Measurements from ENCODE around the gene PPP4R2. TPM values are rescaled to one million over a fixed set of nuclear protein-coding genes. Genes with fewer than 3 reads are reported as not detected.
A peak's percentile ranks its signal among the peaks of the same experiment; 100 is the strongest.
"Not testable (repeated sequence)": the region's sequence is repeated elsewhere in the genome, so short reads cannot be mapped to it uniquely, and the experiment has no call there.

PPP4R2 gene
- total and polyA plus RNA-seq, 7 donors = 15.1 to 94.1 (median 51.2) TPM

- intact Hi-C loops (cut with DNase I) = loop anchor here in 1 of 2 donors (5.0 kb wide), 1 partner anchor 123 kb away; no protein-coding TSS in a partner anchor
- DNase-seq (no peak), ATAC-seq (no peak)
- no peak for TF ChIP-seq CTCF (IDR thresholded peaks at IDR 0.05)
- Histone ChIP-seq H3K9me3 (no peaks in the 10 kb centered on the region), H3K4me3 (no peak overlapping the region), H3K4me1 (peaks cover 11% of the 10 kb centered on the region), H3K36me3 (ENCODE audit: insufficient read depth in 1 of 2, low read depth in 1 of 2) (peaks cover 0 to 53% of the 10 kb centered on the region in 2 donors), H3K27me3 (ENCODE audit: insufficient read depth in 3 of 3, low read length in 2 of 3) (no peaks in the 10 kb centered on the region), H3K27ac (no peak overlapping the region)
- 88 to 91% (median 90%) methylated on average over 1 of the region's 1 CpG for WGBS, 3 donors
Observed at GRCh38 chr3:73060302-73060723, 63.7 kb downstream of the PPP4R2 start.

DNA sequence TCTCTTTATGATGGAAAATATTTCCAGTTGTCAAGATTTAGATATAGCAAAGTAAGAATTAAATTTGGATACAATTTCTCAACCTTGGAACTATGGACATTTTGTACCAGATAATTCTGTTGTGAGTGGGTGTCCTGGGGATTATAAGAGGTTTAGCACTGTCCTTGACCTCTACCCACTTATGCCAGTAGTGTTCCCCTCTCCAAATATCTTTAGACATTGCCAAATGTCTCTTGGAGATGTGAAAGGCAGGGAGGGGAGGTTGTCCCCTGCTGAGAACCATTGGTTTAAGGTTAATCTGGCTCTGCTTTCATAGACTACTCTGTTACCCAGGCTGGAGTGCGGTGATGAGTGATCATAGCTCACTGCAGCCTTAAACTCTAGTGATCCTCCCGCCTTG is 64.8 kb downstream of the PPP4R2 start, which contains the start of gene EBLN2:
TSS of gene EBLN2 (plus strand) at position 244 of the 400 bp plus-strand sequence. CDS start 423 bp downstream, outside the sequence.
- intact Hi-C loops (cut with DNase I) = loop anchor here in 1 of 2 donors (5.0 kb wide), 1 partner anchor 124 kb away; no protein-coding TSS in a partner anchor
- Histone ChIP-seq H3K4me3 (no peak within 1 kb of the TSS), H3K4me1 (peaks cover 5% of the 10 kb centered on the region), H3K36me3 (ENCODE audit: insufficient read depth in 1 of 2, low read depth in 1 of 2) (peaks cover 0 to 64% of the 10 kb centered on the region in 2 donors), H3K27ac (no peak within 1 kb of the TSS), H3K27me3 (ENCODE audit: insufficient read depth in 3 of 3, low read length in 2 of 3) (no peaks in the 10 kb centered on the region), H3K9me3 (no peaks in the 10 kb centered on the region)
- DNase-seq (no peak), ATAC-seq (peak in 2 of 4 donors; percentile 39 to 53)
- WGBS, 3 donors = 87 to 96% (median 88%) methylated on average over 2 of the region's 2 CpGs
- no peak for TF ChIP-seq CTCF (IDR thresholded peaks at IDR 0.05)

GRCh38 chr3:73066243-73066642 is 69.6 kb downstream of the PPP4R2 start:
- peaks cover 0 to 62% of the 10 kb centered on the region in 2 donors for H3K36me3 ChIP-seq (ENCODE audit: insufficient read depth in 1 of 2, low read depth in 1 of 2)
- ATAC-seq; intact Hi-C loops (cut with DNase I); DNase-seq; H3K27me3 ChIP-seq (ENCODE audit: insufficient read depth in 3 of 3, low read length in 2 of 3); H3K4me3 ChIP-seq; H3K27ac ChIP-seq; H3K9me3 ChIP-seq: not testable (repeated sequence)
- H3K4me1 ChIP-seq = peaks cover 13% of the 10 kb centered on the region

DNA sequence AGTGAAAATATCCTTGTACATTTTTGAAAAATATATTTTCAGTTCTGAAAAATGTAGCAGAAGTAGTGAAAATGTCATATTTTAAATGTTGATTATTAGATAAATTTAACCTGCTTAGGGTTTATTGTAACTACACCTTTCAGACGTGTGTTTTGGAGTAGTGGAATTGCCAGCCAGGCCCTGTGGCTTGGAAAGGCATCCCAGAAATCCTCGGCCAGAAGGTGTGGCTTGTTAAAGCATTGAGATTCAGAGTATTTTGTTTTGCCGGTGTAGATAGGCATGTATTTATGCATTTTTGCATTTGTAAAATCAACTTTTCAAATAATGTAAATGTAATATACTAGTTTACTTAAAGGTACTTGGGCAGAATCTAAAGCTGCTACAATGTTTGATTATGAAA is 71.8 kb downstream of the PPP4R2 start:
- WGBS, 3 donors = 29 to 65% (median 47%) methylated on average over 3 of the region's 3 CpGs
- H3K27me3 ChIP-seq (ENCODE audit: insufficient read depth in 3 of 3, low read length in 2 of 3) = no peaks in the 10 kb centered on the region
- H3K27ac ChIP-seq = no peak overlapping the region
- no peak for ATAC-seq
- no peak for TF ChIP-seq CTCF (IDR thresholded peaks at IDR 0.05)
- H3K4me3 ChIP-seq = no peak overlapping the region
- intact Hi-C loops (cut with DNase I) = no loop called here
- no peak for DNase-seq
- peaks cover 0 to 40% of the 10 kb centered on the region in 2 donors for H3K36me3 ChIP-seq (ENCODE audit: insufficient read depth in 1 of 2, low read depth in 1 of 2)
- no peaks in the 10 kb centered on the region for H3K9me3 ChIP-seq
- peaks cover 16% of the 10 kb centered on the region for H3K4me1 ChIP-seq

DNA sequence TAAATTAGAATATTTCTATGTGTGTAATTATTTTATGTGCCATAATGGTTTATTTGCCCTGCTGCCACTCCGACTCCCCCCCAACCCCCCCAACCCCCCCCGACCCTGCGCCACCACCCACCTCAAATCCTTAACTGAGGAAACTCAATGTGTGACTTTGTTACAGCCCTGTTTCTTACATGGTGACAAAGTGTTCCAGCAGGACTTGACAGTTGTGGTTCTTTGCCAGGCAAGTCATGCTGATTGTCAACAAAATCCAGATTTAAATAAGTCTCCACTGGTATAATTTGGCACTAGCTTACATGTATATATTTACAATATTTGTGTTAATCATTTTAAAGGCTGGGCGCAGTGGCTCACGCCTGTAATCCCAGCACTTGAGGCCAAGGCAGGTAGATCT is 72.6 kb downstream of the PPP4R2 start:
- H3K27ac ChIP-seq = no peak overlapping the region

More for the DNA sequence above, 72.6 kb downstream of the PPP4R2 start:
- H3K4me3 ChIP-seq = no peak overlapping the region
- intact Hi-C loops (cut with DNase I) = no loop called here
- 91 to 97% (median 94%) methylated on average over 5 of the region's 5 CpGs for WGBS, 3 donors
- peaks cover 0 to 32% of the 10 kb centered on the region in 2 donors for H3K36me3 ChIP-seq (ENCODE audit: insufficient read depth in 1 of 2, low read depth in 1 of 2)
- H3K27me3 ChIP-seq (ENCODE audit: insufficient read depth in 3 of 3, low read length in 2 of 3) = no peaks in the 10 kb centered on the region
- ATAC-seq (no peak), DNase-seq (no peak)
- H3K4me1 ChIP-seq = peaks cover 11% of the 10 kb centered on the region
- no peaks in the 10 kb centered on the region for H3K9me3 ChIP-seq
- TF ChIP-seq CTCF (IDR thresholded peaks at IDR 0.05) = no peak

All from psoas muscle (tissue), 8 donors.